WTC11 (cell line): ENCODE measurements around the gene FBXO7. TPM values are rescaled to one million over a fixed set of nuclear protein-coding genes. Genes with fewer than 3 reads are reported as not detected.

ENCODE experiments used
- ATAC-seq: fragments of 200-7000 bp; cut with Tn5 transposase; 2 replicates; pipeline ENCODE4 v1.10.0; 2021; ENCODE audit warnings: mild to moderate bottlenecking, moderate library complexity
- CTCF ChIA-PET: fragments of 300-600 bp; sonication (Branson Sonifier 250); formaldehyde crosslinking; loops from one replicate; lab custom pipeline; 2021; ENCODE audit warnings: antibody characterized with exemption; lab: Charles Lee
- POLR2A ChIA-PET: fragments of 350-600 bp; sonication (Branson Sonifier 250); formaldehyde crosslinking; loops from one replicate; lab custom pipeline; 2021; ENCODE audit warnings: antibody characterized with exemption; lab: Charles Lee
- DNase-seq: peaks from one replicate; pipeline ENCODE4 v3.0.0; 2021; ENCODE audit warnings: low spot score
- H3K27ac Mint-ChIP-seq: 2 replicates; pipeline ENCODE4 v1.8.0; 2021; ENCODE audit warnings: mixed read lengths
- H3K27me3 Mint-ChIP-seq: 2 replicates; pipeline ENCODE4 v1.8.0; 2021; ENCODE audit warnings: low read depth, mild to moderate bottlenecking, moderate library complexity, mixed read lengths
- H3K36me3 Mint-ChIP-seq: 2 replicates; pipeline ENCODE4 v1.8.0; 2021; ENCODE audit warnings: mixed read lengths
- H3K4me1 Mint-ChIP-seq: 2 replicates; pipeline ENCODE4 v1.8.0; 2022; ENCODE audit warnings: mixed read lengths
- H3K4me3 Mint-ChIP-seq: 2 replicates; pipeline ENCODE4 v1.8.0; 2021; ENCODE audit warnings: mild to moderate bottlenecking, moderate library complexity, mixed read lengths
- H3K9me3 Mint-ChIP-seq: 2 replicates; pipeline ENCODE4 v1.8.0; 2021; ENCODE audit warnings: mixed read lengths
- FOXP1 ChIP-seq: sonication (generic); formaldehyde crosslinking; IDR thresholded peaks from 2 replicates; pipeline ENCODE4 v1.8.0; 2022; ENCODE audit warnings: missing genetic modification reagents, mild to moderate bottlenecking, moderate library complexity, borderline replicate concordance
- GRHL2 ChIP-seq: fragments of 250-450 bp; sonication (Bioruptor Pico); IDR thresholded peaks from 2 replicates; pipeline ENCODE4 v1.8.0; 2022; ENCODE audit warnings: mild to moderate bottlenecking, moderate library complexity; ENCODE audit not compliant: insufficient replicate concordance, severe bottlenecking
- GTF2I ChIP-seq: fragments of 250-450 bp; sonication (Bioruptor Pico); conservative IDR thresholded peaks from 2 replicates; pipeline ENCODE4 v1.4.0; 2021; ENCODE audit warnings: mild to moderate bottlenecking
- JUN ChIP-seq: sonication (generic); formaldehyde crosslinking; IDR thresholded peaks from 2 replicates; pipeline ENCODE4 v1.8.0; 2023; ENCODE audit warnings: mild to moderate bottlenecking, missing genetic modification reagents
- MYBL2 ChIP-seq: sonication (generic); formaldehyde crosslinking; IDR thresholded peaks from 2 replicates; pipeline ENCODE4 v1.8.1; 2023; ENCODE audit warnings: mild to moderate bottlenecking, moderate library complexity, missing genetic modification reagents
- NFE2L1 ChIP-seq: sonication (generic); formaldehyde crosslinking; IDR thresholded peaks from 2 replicates; pipeline ENCODE4 v1.8.1; 2023; ENCODE audit warnings: missing genetic modification reagents
- SMAD3 ChIP-seq: sonication (generic); formaldehyde crosslinking; IDR thresholded peaks from 2 replicates; pipeline ENCODE4 v1.8.0; 2022; ENCODE audit warnings: missing genetic modification reagents, mild to moderate bottlenecking, borderline replicate concordance
- SOX15 ChIP-seq: fragments of 250-450 bp; sonication (Bioruptor Pico); IDR thresholded peaks from 2 replicates; pipeline ENCODE4 v1.9.0; 2021; ENCODE audit warnings: mild to moderate bottlenecking
- TCF7 ChIP-seq: sonication (generic); formaldehyde crosslinking; IDR thresholded peaks from 2 replicates; pipeline ENCODE4 v1.8.0; 2022; ENCODE audit warnings: mild to moderate bottlenecking, low read depth, missing genetic modification reagents, moderate library complexity
- ZNF317 ChIP-seq: sonication (generic); formaldehyde crosslinking; IDR thresholded peaks from 2 replicates; pipeline ENCODE4 v1.8.1; 2023; ENCODE audit warnings: low read depth, mild to moderate bottlenecking, moderate library complexity, missing genetic modification reagents, borderline replicate concordance
- ZNF671 ChIP-seq: fragments of 250-450 bp; sonication (Bioruptor Pico); IDR thresholded peaks from 2 replicates; pipeline ENCODE4 v1.8.0; 2021; ENCODE audit warnings: mild to moderate bottlenecking
- total RNA-seq: library from RNA; stranded (reverse); gene quantifications from 3 replicates; pipeline ENCODE4 v1.2.3, GENCODE V29; 2021
- TF ChIP-seq, protein P1 (sequence below): sonication (generic); formaldehyde crosslinking; IDR thresholded peaks from 2 replicates; pipeline ENCODE4 v1.8.1; 2022; ENCODE audit warnings: mild to moderate bottlenecking, moderate library complexity, missing genetic modification reagents
- TF ChIP-seq, protein P2 (sequence below): sonication (generic); formaldehyde crosslinking; IDR thresholded peaks from 2 replicates; pipeline ENCODE4 v1.8.0; 2022; ENCODE audit warnings: missing genetic modification reagents
- TF ChIP-seq, protein P3 (sequence below): fragments of 250-450 bp; sonication (Bioruptor Pico); IDR thresholded peaks from 2 replicates; pipeline ENCODE4 v1.9.0; 2021; ENCODE audit warnings: mild to moderate bottlenecking
- TF ChIP-seq, protein P4 (sequence below): fragments of 250-450 bp; sonication (Bioruptor Pico); IDR thresholded peaks from 2 replicates; pipeline ENCODE4 v1.8.0; 2021; ENCODE audit warnings: mild to moderate bottlenecking
- TF ChIP-seq, protein P5 (sequence below): sonication (generic); formaldehyde crosslinking; IDR thresholded peaks from 2 replicates; pipeline ENCODE4 v1.8.1; 2022; ENCODE audit warnings: mild to moderate bottlenecking, missing genetic modification reagents, moderate library complexity, borderline replicate concordance
- TF ChIP-seq, protein P6 (sequence below): sonication (generic); formaldehyde crosslinking; IDR thresholded peaks from 2 replicates; pipeline ENCODE4 v1.8.1; 2023; ENCODE audit warnings: mild to moderate bottlenecking, missing genetic modification reagents, moderate library complexity

The FBXO7 gene
- total RNA-seq, 1 experiment from 2014 or later = 59.4 TPM

DNA sequence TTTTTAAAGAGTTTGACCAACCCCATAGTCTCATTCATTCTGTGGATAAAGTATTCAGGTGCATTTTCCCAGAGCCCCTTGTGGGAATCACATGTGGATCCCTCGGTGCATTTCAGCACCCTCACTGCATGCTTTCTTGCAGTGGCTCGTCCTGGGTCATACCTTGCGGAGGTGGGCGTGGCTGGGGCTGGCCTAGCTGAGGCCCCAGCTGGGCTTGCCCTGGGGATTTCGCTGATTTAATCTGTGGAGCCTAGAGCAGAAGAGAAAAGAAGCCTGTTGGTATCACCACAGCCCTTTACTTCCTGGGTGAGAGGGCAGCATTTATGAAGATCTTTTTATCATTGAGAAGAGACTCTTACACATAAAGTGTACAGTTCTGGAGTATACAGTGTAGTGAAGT is 53.1 kb downstream of the FBXO7 start (continued):
- TF ChIP-seq MYBL2 = no peak
- TF ChIP-seq SOX15 (CRISPR knock-in tag) = no peak

DNA sequence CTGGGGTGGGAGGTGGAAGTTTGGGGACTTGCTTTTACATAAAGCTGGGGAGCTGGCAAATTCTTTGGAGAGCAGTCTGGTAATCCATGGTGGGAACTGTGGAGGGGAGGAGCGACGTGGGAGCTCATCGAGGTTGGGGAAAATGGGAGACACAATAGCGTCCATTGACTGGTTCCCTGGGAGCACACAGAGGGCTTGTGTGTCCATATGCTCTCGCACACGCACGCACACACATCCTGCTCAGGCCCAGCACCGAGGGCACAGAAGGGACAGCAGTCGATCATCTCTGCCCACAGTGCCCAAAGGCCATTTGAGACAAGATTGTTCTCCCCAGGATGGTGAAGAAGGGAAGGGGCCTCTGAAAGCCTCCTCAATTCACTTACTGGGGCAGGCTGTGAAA is 53.7 kb downstream of the FBXO7 start:
- no peaks in the 10 kb centered on the region for H3K36me3 Mint-ChIP-seq
- ChIA-PET POLR2A (no interaction called here), CTCF (interaction anchor here (0.6 to 5.8 kb wide), 17 partner anchors 9 to 598 kb away, joined by 3 to 73 read pairs (median 5); no protein-coding TSS in a partner anchor)
- no peak overlapping the region for H3K27ac Mint-ChIP-seq
- peaks cover 13% of the 10 kb centered on the region for H3K4me1 Mint-ChIP-seq
- DNase-seq = no peak
- TF ChIP-seq SOX15 (CRISPR knock-in tag) (no peak), GTF2I (no peak), JUN (CRISPR knock-in tag) (no peak), ZNF317 (CRISPR knock-in tag) (no peak), FOXP1 (CRISPR knock-in tag) (no peak), NFE2L1 (no peak), GRHL2 (no peak), ZNF671 (CRISPR knock-in tag) (no peak), TCF7 (CRISPR knock-in tag) (no peak), SMAD3 (CRISPR knock-in tag) (no peak)
- TF ChIP-seq, protein P1, sequence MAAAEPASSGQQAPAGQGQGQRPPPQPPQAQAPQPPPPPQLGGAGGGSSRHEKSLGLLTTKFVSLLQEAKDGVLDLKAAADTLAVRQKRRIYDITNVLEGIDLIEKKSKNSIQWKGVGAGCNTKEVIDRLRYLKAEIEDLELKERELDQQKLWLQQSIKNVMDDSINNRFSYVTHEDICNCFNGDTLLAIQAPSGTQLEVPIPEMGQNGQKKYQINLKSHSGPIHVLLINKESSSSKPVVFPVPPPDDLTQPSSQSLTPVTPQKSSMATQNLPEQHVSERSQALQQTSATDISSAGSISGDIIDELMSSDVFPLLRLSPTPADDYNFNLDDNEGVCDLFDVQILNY (CRISPR knock-in tag) = no peak
- TF ChIP-seq, protein P2, sequence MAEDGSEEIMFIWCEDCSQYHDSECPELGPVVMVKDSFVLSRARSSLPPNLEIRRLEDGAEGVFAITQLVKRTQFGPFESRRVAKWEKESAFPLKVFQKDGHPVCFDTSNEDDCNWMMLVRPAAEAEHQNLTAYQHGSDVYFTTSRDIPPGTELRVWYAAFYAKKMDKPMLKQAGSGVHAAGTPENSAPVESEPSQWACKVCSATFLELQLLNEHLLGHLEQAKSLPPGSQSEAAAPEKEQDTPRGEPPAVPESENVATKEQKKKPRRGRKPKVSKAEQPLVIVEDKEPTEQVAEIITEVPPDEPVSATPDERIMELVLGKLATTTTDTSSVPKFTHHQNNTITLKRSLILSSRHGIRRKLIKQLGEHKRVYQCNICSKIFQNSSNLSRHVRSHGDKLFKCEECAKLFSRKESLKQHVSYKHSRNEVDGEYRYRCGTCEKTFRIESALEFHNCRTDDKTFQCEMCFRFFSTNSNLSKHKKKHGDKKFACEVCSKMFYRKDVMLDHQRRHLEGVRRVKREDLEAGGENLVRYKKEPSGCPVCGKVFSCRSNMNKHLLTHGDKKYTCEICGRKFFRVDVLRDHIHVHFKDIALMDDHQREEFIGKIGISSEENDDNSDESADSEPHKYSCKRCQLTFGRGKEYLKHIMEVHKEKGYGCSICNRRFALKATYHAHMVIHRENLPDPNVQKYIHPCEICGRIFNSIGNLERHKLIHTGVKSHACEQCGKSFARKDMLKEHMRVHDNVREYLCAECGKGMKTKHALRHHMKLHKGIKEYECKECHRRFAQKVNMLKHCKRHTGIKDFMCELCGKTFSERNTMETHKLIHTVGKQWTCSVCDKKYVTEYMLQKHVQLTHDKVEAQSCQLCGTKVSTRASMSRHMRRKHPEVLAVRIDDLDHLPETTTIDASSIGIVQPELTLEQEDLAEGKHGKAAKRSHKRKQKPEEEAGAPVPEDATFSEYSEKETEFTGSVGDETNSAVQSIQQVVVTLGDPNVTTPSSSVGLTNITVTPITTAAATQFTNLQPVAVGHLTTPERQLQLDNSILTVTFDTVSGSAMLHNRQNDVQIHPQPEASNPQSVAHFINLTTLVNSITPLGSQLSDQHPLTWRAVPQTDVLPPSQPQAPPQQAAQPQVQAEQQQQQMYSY (CRISPR knock-in tag) = no peak
- TF ChIP-seq, protein P3, sequence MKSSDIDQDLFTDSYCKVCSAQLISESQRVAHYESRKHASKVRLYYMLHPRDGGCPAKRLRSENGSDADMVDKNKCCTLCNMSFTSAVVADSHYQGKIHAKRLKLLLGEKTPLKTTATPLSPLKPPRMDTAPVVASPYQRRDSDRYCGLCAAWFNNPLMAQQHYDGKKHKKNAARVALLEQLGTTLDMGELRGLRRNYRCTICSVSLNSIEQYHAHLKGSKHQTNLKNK (CRISPR knock-in tag) = no peak
- TF ChIP-seq, protein P4, sequence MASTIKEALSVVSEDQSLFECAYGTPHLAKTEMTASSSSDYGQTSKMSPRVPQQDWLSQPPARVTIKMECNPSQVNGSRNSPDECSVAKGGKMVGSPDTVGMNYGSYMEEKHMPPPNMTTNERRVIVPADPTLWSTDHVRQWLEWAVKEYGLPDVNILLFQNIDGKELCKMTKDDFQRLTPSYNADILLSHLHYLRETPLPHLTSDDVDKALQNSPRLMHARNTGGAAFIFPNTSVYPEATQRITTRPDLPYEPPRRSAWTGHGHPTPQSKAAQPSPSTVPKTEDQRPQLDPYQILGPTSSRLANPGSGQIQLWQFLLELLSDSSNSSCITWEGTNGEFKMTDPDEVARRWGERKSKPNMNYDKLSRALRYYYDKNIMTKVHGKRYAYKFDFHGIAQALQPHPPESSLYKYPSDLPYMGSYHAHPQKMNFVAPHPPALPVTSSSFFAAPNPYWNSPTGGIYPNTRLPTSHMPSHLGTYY = no peak
- TF ChIP-seq, protein P5, sequence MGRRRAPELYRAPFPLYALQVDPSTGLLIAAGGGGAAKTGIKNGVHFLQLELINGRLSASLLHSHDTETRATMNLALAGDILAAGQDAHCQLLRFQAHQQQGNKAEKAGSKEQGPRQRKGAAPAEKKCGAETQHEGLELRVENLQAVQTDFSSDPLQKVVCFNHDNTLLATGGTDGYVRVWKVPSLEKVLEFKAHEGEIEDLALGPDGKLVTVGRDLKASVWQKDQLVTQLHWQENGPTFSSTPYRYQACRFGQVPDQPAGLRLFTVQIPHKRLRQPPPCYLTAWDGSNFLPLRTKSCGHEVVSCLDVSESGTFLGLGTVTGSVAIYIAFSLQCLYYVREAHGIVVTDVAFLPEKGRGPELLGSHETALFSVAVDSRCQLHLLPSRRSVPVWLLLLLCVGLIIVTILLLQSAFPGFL (CRISPR knock-in tag) = no peak
- TF ChIP-seq, protein P6, sequence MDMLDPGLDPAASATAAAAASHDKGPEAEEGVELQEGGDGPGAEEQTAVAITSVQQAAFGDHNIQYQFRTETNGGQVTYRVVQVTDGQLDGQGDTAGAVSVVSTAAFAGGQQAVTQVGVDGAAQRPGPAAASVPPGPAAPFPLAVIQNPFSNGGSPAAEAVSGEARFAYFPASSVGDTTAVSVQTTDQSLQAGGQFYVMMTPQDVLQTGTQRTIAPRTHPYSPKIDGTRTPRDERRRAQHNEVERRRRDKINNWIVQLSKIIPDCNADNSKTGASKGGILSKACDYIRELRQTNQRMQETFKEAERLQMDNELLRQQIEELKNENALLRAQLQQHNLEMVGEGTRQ (CRISPR knock-in tag) = no peak
- H3K4me3 Mint-ChIP-seq = no peak overlapping the region
- H3K27me3 Mint-ChIP-seq = no peaks in the 10 kb centered on the region
- no peak for ATAC-seq
- H3K9me3 Mint-ChIP-seq = peaks cover 3% of the 10 kb centered on the region; the same call in 1 of the 2 replicates
